SK-N-MC (cell line): Measurements from ENCODE around the gene BCAM.

ENCODE experiments used
- DNase-seq: peaks from one replicate; pipeline ENCODE4 v3.0.0-alpha.2; 2011; ENCODE audit warnings: low read depth, low spot score
- H3K27ac ChIP-seq: fragments of 200-600 bp; sonication (generic); 2 replicates; pipeline ENCODE4 v1.5.1; 2016; ENCODE audit warnings: mixed run types
- H3K36me3 ChIP-seq: fragments of 200-600 bp; sonication (generic); 2 replicates; pipeline ENCODE4 v1.6.1; 2017; ENCODE audit warnings: antibody characterized with exemption, low read length, mixed read lengths; ENCODE audit not compliant: insufficient read depth
- H3K4me3 ChIP-seq: fragments of 200-600 bp; sonication (generic); 2 replicates; pipeline ENCODE4 v1.5.1; 2016
- H3K9ac ChIP-seq: fragments of 200-600 bp; sonication (generic); 2 replicates; pipeline ENCODE4 v1.8.0; 2017; ENCODE audit warnings: mixed run types, mixed read lengths; ENCODE audit not compliant: insufficient read length
- H3K9me3 ChIP-seq: fragments of 200-600 bp; sonication (generic); 2 replicates; pipeline ENCODE4 v1.6.1; 2017; ENCODE audit warnings: low read depth, mild to moderate bottlenecking, antibody characterized with exemption, low read length, moderate library complexity, mixed read lengths
- EZH2 ChIP-seq: fragments of 200-600 bp; sonication (generic); IDR thresholded peaks from one replicate; pipeline ENCODE4 v1.6.1; 2017; ENCODE audit warnings: antibody characterized with exemption
- FOXP2 ChIP-seq: optimal IDR thresholded peaks from 2 replicates; pipeline ENCODE3; 2011; ENCODE audit warnings: mild to moderate bottlenecking, moderate library complexity; ENCODE audit not compliant: insufficient read depth; ENCODE audit errors: extremely low read length, control extremely low read depth
- POLR2AphosphoS5 ChIP-seq: IDR thresholded peaks from 2 replicates; pipeline ENCODE4 v1.6.1; 2012; ENCODE audit warnings: mild to moderate bottlenecking, low read depth, low read length, borderline replicate concordance

Gene BCAM

DNA sequence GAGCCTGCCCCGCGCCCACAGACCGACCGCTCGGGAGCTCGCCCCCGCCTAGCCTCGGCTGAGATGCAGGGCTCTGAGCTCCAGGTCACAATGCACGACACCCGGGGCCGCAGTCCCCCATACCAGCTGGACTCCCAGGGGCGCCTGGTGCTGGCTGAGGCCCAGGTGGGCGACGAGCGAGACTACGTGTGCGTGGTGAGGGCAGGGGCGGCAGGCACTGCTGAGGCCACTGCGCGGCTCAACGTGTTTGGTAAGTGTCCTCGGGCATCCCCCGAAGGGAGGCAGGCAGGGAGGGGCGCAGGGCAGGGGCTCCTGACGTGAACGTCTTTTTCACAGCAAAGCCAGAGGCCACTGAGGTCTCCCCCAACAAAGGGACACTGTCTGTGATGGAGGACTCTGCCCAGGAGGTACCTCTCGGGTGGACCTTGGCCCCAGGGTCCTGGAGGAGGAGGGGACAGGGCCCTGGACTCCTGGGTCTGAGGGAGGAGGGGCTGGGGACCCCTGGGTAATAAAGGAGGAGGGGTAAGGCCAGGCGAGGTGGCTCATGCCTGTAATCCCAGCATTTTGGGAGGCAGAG lies 3.3 kb downstream of the BCAM start:
- H3K4me3 ChIP-seq, result no peak overlapping the region
- H3K9ac ChIP-seq, result no peak overlapping the region
- TF ChIP-seq POLR2AphosphoS5 (no peak), EZH2 (no peak), FOXP2 (no peak)
- H3K27ac ChIP-seq, result no peak overlapping the region
- no peaks in the 10 kb centered on the region for H3K9me3 ChIP-seq
- DNase-seq, result no peak
- no peaks in the 10 kb centered on the region for H3K36me3 ChIP-seq

DNA sequence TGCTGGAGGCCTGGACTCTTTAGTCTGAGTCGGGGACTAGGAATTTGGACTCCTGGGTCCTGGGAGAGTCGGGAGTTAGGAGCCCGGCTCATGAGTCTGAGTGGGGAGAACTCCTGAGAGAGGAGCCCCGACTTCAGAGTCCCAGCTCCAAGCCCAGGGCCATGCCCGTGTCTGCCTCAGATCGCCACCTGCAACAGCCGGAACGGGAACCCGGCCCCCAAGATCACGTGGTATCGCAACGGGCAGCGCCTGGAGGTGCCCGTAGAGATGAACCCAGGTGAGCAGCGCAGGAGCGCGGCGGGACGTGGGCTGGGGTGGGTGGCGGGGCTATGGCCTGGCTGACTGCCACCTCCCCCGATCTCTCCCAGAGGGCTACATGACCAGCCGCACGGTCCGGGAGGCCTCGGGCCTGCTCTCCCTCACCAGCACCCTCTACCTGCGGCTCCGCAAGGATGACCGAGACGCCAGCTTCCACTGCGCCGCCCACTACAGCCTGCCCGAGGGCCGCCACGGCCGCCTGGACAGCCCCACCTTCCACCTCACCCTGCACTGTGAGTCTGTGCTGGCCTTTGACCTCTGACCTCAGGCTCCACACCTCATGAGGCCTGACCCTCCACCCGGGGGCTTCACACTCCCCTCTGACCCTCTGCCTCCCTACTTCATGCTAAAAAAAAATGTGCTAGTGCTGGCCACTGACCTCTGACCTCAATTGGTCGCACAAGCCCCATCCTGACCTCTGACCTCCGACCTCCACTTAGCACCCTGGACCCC lies 4.4 kb downstream of the BCAM start:
- Histone ChIP-seq H3K9me3 (no peaks in the 10 kb centered on the region), H3K27ac (no peak overlapping the region), H3K4me3 (no peak overlapping the region), H3K9ac (no peak overlapping the region), H3K36me3 (no peaks in the 10 kb centered on the region)
- TF ChIP-seq EZH2 (no peak), FOXP2 (no peak), POLR2AphosphoS5 (no peak)
- no peak for DNase-seq

DNA sequence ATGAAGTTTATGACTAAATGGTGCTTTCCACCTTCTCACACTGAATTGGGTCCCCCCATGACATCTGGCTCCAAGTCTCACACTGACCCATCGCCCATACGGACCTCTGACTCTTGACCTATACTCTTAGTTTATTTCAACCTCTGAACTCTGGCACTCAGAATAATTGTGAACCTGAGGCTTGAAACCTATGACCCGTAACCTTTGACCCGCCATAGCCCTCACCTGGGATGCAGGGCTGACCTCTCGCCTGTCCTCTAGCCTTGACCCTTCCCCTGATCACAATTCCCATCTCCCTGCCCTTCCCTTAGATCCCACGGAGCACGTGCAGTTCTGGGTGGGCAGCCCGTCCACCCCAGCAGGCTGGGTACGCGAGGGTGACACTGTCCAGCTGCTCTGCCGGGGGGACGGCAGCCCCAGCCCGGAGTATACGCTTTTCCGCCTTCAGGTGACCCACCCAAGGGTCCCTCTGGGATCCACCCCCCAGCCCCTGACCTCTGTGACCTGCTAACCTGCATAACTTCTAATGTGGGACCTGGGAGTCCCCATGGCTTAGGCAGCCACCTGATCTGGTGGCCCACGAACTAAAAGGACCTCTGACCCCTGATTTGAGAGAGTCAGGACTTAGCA lies 5.1 kb downstream of the BCAM start:
- no peak overlapping the region for H3K27ac ChIP-seq
- no peak for DNase-seq
- no peak for TF ChIP-seq POLR2AphosphoS5
- no peak for TF ChIP-seq FOXP2
- TF ChIP-seq EZH2, result no peak
- no peak overlapping the region for H3K4me3 ChIP-seq
- H3K9ac ChIP-seq, result no peak overlapping the region
- no peaks in the 10 kb centered on the region for H3K9me3 ChIP-seq
- no peaks in the 10 kb centered on the region for H3K36me3 ChIP-seq

DNA sequence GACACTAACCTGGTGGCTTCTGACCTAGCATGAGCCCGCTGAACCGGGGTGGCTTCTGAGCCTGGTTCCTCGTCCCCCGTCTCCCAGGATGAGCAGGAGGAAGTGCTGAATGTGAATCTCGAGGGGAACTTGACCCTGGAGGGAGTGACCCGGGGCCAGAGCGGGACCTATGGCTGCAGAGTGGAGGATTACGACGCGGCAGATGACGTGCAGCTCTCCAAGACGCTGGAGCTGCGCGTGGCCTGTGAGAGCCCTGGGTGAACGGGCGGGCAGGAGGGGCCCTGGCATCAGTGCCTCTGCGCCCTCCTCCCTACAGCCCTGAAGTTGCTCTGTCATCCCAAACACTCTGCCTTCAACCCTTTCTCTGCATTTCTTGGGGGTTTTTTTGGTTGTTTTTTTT lies 5.6 kb downstream of the BCAM start:
- no peak for TF ChIP-seq EZH2
- TF ChIP-seq FOXP2, result no peak
- TF ChIP-seq POLR2AphosphoS5, result no peak
- no peak for DNase-seq
- H3K36me3 ChIP-seq, result no peaks in the 10 kb centered on the region
- H3K9ac ChIP-seq, result no peak overlapping the region
- no peaks in the 10 kb centered on the region for H3K9me3 ChIP-seq
- H3K27ac ChIP-seq, result no peak overlapping the region
- no peak overlapping the region for H3K4me3 ChIP-seq

DNA sequence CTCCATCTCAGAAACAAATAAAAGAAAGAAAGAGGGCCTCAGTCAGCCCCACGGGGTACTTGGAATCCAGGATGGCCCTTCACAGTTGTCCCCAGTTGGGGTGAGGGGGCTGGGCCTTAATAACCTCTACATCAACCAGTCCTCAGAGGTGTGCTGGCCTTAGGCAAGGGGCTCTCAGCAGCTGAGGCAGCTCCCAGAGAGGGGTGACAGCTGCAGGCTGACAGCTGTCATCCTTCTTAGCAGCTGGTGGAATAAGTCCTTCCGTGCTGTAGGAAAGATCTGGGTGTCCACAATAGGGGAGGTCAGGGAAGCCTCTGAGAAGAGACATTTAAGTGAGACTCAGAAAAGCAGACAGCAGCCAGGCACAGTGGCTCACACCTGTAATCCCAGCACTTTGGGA lies 7.4 kb downstream of the BCAM start:
- no peak for DNase-seq
- Histone ChIP-seq H3K4me3 (no peak overlapping the region), H3K36me3 (no peaks in the 10 kb centered on the region), H3K27ac (no peak overlapping the region), H3K9ac (no peak overlapping the region), H3K9me3 (no peaks in the 10 kb centered on the region)
- no peak for TF ChIP-seq EZH2
- no peak for TF ChIP-seq POLR2AphosphoS5

DNA sequence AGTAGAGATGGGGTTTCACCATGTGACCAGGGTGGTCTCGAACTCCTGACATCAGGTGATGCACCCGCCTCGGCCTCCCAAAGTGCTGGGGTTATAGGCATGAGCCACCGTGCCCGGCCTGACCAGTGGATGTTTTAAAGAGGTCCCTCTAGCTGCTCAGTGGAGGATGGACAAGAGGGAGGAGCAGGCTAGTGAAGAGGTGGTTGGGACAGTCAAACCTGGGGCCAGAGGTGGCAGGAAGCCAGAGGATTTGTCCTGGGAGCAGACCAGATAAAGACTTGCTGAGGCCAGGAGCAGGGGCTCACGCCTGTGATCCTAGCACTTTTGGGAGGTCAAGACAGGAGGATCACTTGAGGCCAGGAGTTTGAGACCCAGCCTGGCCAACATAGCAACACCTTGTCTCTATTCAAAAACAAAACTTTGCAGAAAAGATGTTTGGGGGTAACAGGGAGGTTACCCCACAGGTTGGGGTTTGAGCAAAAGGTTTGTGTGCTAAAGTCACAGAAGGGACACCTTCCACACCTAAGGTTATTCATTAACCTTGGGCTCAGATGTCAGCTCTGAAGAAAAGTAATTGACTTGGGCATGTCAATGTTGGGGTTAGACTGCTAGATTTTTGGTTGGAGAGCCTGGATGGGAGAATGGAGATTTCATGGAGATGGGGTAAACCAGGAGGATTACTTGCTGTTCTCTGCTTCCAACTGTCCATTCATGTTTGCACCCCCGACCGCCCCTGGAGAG lies 9.0 kb downstream of the BCAM start:
- Histone ChIP-seq H3K4me3 (no peak overlapping the region), H3K36me3 (no peaks in the 10 kb centered on the region), H3K27ac (no peak overlapping the region), H3K9ac (no peak overlapping the region), H3K9me3 (no peaks in the 10 kb centered on the region)
- TF ChIP-seq POLR2AphosphoS5, result no peak
- no peak for TF ChIP-seq FOXP2
- TF ChIP-seq EZH2, result no peak
- no peak for DNase-seq

DNA sequence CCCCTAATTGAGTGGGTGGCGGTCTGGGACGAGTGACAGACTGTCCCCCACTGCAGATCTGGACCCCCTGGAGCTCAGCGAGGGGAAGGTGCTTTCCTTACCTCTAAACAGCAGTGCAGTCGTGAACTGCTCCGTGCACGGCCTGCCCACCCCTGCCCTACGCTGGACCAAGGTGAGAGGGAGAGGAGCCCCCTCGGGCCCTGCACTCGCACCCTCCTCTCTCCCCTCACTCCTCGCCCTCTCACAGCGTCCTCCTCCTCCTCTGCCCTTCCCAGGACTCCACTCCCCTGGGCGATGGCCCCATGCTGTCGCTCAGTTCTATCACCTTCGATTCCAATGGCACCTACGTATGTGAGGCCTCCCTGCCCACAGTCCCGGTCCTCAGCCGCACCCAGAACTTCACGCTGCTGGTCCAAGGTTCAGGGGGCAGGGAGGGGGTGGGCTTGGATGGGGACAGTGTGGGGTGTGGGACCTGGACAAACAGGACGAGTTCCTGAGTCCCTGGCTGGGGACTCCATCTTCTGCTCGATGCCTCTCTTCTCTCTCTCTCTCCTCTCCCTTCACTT lies 9.6 kb downstream of the BCAM start:
- H3K27ac ChIP-seq, result no peak overlapping the region

DNA sequence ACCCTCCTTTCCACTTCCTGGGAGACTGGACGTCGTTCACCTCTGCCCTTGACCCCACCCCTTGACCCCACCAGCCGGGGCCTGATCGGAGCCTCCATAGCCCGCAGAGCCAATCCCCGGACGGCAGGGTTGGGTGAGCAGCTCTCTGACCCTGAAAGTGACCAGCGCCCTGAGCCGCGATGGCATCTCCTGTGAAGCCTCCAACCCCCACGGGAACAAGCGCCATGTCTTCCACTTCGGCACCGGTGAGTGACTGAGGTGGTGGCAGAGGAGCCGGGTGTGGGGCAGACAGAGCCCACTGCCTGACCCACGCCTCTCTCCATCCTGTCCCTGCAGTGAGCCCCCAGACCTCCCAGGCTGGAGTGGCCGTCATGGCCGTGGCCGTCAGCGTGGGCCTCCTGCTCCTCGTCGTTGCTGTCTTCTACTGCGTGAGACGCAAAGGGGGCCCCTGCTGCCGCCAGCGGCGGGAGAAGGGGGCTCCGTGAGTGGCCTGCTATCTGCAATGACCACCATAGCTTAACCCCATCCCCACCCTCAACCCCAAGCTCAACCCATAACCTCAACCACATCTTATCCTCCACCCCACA lies 10.4 kb downstream of the BCAM start:
- Histone ChIP-seq H3K27ac (no peak overlapping the region), H3K36me3 (no peaks in the 10 kb centered on the region), H3K4me3 (no peak overlapping the region), H3K9ac (no peak overlapping the region), H3K9me3 (no peaks in the 10 kb centered on the region)
- no peak for DNase-seq
- TF ChIP-seq EZH2, result no peak
- no peak for TF ChIP-seq FOXP2
- no peak for TF ChIP-seq POLR2AphosphoS5

More for the DNA sequence above, 9.6 kb downstream of the BCAM start:
- DNase-seq, result no peak
- H3K9me3 ChIP-seq, result no peaks in the 10 kb centered on the region
- H3K36me3 ChIP-seq, result no peaks in the 10 kb centered on the region
- H3K9ac ChIP-seq, result no peak overlapping the region
- no peak overlapping the region for H3K4me3 ChIP-seq
- TF ChIP-seq FOXP2, result no peak
- no peak for TF ChIP-seq EZH2
- TF ChIP-seq POLR2AphosphoS5, result no peak
